Astrocyte of the cerebellum (primary cell): Measurements from ENCODE around the gene PRR20D.
"Not testable (repeated sequence)": the region's sequence is repeated elsewhere in the genome, so short reads cannot be mapped to it uniquely, and the experiment has no call there.

ENCODE experiments used
- DNase-seq: peaks from one replicate; pipeline ENCODE4 v3.0.0-alpha.2; 2011; ENCODE audit warnings: low read depth
- H3K4me3 ChIP-seq: 2 replicates; pipeline ENCODE4 v1.5.1; 2011; ENCODE audit warnings: mild to moderate bottlenecking, low read depth, low read length, moderate library complexity
- CTCF ChIP-seq: IDR thresholded peaks from 2 replicates; pipeline ENCODE4 v1.5.1; 2012; ENCODE audit warnings: low read length, low read depth, moderate library complexity, mild to moderate bottlenecking; ENCODE audit errors: missing control alignments
- in situ Hi-C: cut with HindIII; loops from 2 replicates; pipeline ENCODE4 v1.10.0; 2017; ENCODE audit warnings: low sequenced_read_pairs

Gene PRR20D

GRCh38 chr13:57148106-57148505 lies 12.3 kb upstream of the PRR20D start:
- H3K4me3 ChIP-seq, DNase-seq, in situ Hi-C loops: not testable (repeated sequence)

GRCh38 chr13:57153761-57154160 lies 6.7 kb upstream of the PRR20D start, which contains the start of gene PRR20C:
TSS of gene PRR20C (plus strand) at chr13:57154061. CDS start at chr13:57154448, 387 bp downstream.
- in situ Hi-C loops, DNase-seq: not testable (repeated sequence)

GRCh38 chr13:57166897-57167296 lies 6.5 kb downstream of the PRR20D start, which contains the start of gene PRR20E:
TSS of gene PRR20E (plus strand) at chr13:57167197. CDS start at chr13:57167584, 387 bp downstream.
- DNase-seq, in situ Hi-C loops, H3K4me3 ChIP-seq: not testable (repeated sequence)

More at GRCh38 chr13:57153761-57154160, 6.7 kb upstream of the PRR20D start, which contains the start of gene PRR20C:
- H3K4me3 ChIP-seq, result not testable (repeated sequence)

GRCh38 chr13:57191667-57192066 lies 31.2 kb downstream of the PRR20D start:
- DNase-seq, result no peak
- no peak for TF ChIP-seq CTCF
- H3K4me3 ChIP-seq, result no peak overlapping the region
- in situ Hi-C loops, result no loop called here

GRCh38 chr13:57212989-57213388 lies 52.6 kb downstream of the PRR20D start:
- no peak overlapping the region for H3K4me3 ChIP-seq
- TF ChIP-seq CTCF, result no peak
- no peak for DNase-seq
- in situ Hi-C loops, result no loop called here
